Measurements from ENCODE around the gene P3H3.
"Not testable (repeated sequence)": the region's sequence is repeated elsewhere in the genome, so short reads cannot be mapped to it uniquely, and the experiment has no call there.

P3H3 gene

DNA sequence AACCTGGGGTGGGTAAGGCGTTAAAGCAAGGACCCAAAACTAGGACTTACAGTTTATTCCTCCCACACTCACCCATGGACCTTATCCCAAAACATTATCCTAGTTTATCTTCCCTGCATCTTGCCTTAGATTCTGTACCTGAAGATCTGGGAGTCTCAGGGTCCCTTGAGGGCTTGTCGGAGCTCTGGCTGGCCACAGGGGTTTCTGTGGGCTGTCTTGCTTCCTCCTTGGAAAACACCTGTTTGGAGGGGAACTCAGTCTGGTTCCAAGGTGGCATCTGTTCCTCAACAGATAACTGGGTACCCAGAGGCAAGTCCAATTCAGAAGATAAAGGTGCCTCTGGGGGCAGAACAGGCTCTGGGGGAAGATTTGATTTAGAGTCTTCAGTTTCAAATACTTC, 21.2 kb downstream of the P3H3 start:
- DNase-seq: no peak

- DNase-seq: no peak
Measured at GRCh38 chr12:6849976-6850560, 21.9 kb downstream of the P3H3 start.

GRCh38 chr12:6850796-6851152, 22.6 kb downstream of the P3H3 start:
- DNase-seq: no peak

GRCh38 chr12:6851153-6851920, 23.1 kb downstream of the P3H3 start, which contains the start of gene CDCA3:
CDCA3 (minus strand) TSS chr12:6851286; CDS start chr12:6850952, 334 bp downstream.
- peak; percentile 99 for DNase-seq

DNA sequence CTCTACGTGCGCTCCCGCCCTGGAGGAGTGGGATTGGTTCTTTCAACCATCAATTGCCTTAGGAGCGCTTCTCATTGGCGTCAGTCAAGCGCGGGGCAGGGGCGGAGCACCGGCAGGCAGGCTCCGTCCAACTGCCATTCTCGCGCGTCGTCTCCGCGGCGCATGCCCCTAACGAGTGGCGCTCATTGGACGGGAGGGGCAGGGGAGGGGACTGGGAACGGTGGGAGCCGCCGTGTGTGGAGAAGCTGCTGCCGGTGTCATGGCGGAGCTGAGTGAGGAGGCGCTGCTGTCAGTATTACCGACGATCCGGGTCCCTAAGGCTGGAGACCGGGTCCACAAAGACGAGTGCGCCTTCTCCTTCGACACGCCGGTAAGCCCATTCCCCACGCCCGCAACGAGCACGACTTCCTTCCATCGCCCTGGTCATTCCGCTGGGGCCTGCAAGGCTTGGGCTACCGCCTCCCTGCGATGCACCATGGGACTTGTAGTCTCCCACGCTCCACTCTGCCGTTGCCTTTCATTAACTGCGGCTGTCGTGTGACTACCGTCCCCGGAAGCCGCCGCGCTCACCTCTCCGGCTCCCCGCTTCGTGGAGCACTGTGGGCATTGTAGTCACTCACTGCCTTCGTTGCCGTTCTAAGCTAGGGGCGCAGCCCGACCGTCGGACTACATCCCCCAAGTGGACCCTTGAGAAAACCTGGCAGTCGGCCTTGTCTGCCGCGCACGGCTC, 23.9 kb downstream of the P3H3 start, which contains the start of gene USP5:
TSS of gene USP5 (plus strand) at position 230 of the 730 bp plus-strand sequence. CDS start at position 260, 30 bp downstream.
- DNase-seq: peak; percentile 100

- peak; percentile 87 for DNase-seq
Measured at GRCh38 chr12:6852651-6853354, 24.6 kb downstream of the P3H3 start.

GRCh38 chr12:6853626-6854025, 25.4 kb downstream of the P3H3 start:
- DNase-seq: no peak

DNA sequence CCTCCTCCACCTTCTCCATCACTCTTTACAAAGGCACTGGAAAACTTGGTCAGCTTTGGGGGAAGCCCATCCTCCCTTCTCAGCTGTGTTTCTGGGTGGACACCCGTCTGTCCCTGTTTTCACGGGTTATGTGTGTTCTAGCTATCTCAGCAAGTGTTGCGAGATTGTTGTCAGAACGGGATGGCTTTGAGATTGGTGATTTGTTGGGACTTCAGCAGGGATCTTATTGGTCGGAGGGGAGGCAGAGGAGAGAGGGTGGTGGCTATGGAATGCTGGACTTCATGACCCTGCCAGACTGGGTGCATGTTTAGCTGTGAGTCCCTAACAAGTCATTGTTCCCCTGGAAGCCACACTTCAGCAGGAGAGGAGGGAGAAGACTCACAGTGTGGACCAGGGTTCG, 25.8 kb downstream of the P3H3 start:
- no peak for DNase-seq

DNA sequence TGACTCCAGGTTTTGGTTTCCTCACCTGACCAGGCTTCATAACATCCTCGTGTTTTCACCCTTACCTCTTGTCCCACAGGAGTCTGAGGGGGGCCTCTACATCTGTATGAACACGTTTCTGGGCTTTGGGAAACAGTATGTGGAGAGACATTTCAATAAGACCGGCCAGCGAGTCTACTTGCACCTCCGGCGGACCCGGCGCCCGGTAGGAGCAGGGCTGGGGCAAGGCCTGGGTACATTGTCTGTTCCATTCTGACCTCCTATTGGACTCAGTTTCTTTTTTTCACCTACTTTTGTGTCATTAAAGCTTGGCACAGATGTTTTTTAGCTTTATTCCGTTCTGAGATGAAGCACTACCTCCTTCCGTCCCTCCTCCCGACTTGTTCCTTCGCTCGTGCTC, 27.1 kb downstream of the P3H3 start:
- no peak for DNase-seq

DNA sequence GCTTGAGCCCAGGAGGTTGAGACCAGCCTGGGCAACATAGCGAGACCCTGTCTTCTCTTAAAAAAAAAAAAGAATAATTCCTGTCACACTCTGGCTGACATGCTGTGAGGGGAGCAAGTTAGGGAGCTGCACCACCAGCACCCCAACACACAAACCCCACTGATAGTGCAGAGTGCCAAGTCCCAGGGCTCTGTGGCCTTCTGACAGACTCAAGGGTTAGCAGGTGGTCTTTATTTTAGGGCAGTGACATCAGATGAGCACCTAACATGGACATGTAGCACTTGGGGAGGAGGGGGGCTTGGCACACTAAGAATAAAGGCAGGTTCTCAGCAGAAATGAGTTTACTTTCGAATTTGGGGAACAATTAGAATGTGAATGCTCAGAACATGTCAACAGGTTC, 30.6 kb downstream of the P3H3 start:
- DNase-seq: no peak

GRCh38 chr12:6860116-6860515, 31.9 kb downstream of the P3H3 start:
- no peak for DNase-seq

DNA sequence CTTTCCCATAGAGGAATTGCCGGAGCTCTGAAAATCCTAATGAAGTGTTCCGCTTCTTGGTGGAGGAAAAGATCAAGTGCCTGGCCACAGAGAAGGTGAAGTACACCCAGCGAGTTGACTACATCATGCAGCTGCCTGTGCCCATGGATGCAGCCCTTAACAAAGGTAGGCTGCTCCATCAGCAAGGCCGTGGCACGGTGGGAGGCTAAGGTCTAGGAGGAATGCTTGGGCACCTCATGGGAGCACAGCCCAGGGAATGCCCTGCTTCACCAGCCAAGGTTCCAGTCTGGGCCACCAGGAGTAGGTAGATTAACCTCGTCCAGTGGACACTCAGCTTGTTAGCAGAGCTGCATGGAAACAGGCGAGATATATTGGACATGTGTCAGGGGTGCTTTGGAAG, 32.7 kb downstream of the P3H3 start:
- DNase-seq: no peak

DNA sequence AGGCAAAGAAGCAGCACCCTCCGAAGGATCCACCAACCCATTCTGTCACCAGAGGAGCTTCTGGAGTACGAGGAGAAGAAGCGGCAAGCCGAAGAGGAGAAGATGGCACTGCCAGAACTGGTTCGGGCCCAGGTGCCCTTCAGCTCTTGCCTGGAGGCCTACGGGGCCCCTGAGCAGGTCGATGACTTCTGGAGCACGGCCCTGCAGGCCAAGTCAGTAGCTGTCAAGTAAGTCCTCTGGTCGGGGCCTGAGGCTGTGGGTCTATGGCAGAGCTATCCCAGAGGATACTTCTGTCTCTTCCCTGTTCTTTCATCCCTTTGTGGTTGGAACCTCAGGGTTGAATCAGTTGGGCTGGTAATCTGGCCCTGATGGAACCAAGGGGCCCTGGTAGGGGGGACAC, 33.2 kb downstream of the P3H3 start:
- no peak for DNase-seq

DNA sequence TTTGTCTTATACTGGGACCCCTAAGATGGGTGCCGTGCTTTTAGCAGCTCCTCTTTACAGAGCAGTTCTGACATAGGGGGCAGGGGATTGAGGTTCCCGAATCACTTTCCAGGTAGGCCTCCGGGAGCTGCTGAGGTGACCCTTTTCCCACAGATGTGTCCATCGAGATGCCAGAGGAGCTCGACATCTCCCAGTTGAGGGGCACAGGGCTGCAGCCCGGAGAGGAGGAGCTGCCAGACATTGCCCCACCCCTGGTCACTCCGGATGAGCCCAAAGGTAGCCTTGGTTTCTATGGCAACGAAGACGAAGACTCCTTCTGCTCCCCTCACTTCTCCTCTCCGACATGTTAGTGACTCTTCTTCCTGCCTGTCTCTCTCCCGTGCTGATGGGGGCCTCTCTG, 34.8 kb downstream of the P3H3 start:
- no peak for DNase-seq

GRCh38 chr12:6863586-6864321, 35.5 kb downstream of the P3H3 start:
- DNase-seq: peak; percentile 43

- DNase-seq: not testable (repeated sequence)
Measured at GRCh38 chr12:6865307-6865706, 37.1 kb downstream of the P3H3 start.

DNA sequence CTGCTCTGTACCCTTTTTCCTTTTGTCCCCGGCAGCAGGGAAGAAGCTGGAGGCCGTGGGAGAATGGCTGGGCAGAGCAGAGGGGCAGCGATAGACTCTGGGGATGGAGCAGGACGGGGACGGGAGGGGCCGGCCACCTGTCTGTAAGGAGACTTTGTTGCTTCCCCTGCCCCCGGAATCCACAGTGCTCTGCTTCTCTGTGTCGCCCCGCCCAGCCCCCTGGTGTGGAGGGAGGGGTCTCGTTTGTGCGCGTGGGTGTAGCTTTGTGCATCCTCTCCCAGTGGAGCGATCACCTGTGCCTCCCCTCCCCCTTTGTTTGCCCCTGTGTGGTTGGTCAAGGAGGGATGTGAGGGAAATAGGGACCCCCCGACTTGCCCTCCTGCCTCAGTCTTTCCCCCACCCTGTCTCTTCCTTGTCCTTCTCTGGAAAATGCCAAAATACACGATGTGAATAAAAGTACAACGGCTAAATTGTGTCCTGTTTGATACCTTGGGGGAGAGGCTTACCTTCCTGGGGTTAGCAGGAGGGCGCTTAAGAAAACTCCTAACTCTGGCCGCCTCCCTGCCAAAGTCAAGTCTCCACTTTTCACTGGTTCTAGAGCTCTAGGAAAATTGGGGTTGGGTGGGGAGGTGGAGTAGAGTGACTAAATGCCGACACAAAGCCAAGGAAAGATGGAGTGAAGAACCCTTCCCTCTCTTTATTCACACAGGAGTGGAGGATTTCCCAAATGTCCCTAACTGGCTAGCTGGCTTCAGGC, 38.1 kb downstream of the P3H3 start:
- DNase-seq: no peak

DNA sequence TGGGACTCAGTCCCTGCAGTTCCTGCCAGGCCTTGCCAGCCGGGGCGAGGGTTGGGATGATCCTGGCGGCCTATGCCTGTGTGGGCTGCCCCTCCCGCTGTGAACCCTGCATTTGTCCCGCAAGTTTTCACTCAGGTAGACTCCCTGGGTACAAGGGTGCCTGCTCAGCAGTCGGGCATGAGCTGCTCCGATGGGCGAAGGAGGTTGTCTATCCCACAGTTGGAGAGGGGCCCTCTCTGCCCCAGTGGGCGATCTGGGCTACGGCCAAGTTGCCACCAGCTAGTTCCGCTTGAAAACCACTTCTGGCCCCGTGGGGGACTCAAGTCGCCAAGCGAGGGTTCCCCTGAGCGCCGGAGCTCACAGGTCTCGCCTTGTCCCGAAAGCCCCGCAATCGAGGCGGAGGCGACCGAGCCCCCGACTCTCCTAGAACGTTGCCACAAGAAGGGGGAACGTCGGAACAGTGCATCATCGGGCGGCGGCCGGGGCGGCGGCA, 38.8 kb downstream of the P3H3 start:
- DNase-seq: no peak

DNA sequence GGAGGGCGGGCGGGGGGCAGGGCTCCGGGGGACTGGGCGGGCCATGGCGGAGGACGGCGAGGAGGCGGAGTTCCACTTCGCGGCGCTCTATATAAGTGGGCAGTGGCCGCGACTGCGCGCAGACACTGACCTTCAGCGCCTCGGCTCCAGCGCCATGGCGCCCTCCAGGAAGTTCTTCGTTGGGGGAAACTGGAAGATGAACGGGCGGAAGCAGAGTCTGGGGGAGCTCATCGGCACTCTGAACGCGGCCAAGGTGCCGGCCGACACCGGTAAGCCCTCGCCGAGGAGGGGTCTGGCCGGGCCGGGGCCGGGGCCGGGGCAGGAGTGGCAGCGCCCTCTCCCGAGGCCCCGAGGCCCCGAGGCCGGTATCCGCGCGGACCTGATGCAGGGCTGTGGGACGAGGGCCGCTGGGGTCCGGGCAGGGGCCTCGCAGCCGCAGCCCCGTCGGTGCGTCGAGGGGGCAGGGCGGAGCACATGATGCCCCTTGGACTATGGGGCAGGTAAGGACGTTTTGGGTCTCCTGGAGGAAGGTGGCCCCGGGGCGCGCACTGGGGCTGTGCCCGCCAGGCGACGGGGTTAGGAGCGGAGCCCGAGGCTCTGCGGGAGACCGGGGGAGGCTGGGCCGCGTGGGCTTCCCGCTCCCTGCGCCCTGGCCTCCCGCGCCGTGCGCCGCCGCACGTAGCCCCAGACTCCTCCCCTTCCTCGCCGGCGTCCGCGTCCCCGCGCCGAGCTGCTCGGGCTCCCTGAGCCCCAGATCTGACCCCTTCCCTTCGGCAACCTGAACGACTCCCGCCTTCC, 39.4 kb downstream of the P3H3 start, which contains the start of gene TPI1:
TSS of gene TPI1 (plus strand) at position 119 of the 798 bp plus-strand sequence. CDS start at position 155, 36 bp downstream.
- DNase-seq: peak; percentile 47

DNA sequence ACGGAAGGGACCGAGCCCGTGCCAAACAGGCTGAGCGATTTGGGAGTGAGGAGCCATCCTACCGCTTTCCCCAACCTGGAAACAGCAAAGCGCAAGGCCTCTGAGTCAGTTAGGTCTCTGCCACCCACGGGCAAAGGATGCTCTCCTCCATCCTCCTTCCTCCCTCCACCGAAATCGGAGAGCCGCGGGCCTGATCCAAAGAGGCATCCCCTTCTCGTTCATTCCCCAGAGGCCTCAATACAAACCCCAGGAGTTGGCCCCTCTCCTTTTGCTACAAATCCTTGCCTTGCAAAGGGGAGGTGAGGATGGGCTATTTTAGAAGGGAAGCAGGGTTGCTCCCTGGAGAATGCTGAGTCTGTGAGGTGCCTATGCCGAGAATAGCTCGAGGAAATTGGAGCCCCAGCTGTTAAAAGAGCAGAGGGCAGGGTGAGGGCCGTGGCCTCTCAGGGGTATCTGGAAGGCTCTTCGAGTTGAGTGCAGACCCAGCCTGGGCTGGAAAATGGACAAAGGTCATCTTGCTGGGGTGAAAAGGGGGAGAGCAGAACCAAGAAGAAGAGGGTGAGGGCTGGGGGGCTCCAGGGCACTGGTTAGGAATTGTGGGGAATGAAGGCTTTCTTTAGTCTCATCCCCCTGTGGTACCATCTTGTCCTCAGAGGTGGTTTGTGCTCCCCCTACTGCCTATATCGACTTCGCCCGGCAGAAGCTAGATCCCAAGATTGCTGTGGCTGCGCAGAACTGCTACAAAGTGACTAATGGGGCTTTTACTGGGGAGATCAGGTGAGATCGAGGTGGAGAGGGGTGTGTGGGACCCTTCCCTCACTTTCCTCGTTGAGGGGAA, 40.2 kb downstream of the P3H3 start:
- DNase-seq: no peak

Data from NCI-H226 (cell line).